ENCODE measurements around the gene IL1RL1. TPM values are rescaled to one million over a fixed set of nuclear protein-coding genes. Genes with fewer than 3 reads are reported as not detected.

The IL1RL1 gene
- total RNA-seq, 1 donor from 2014 or later = not detected

GRCh38 chr2:102350137-102350793, 38.9 kb downstream of the IL1RL1 start:
- peaks cover 21% of the 10 kb centered on the region for H3K27me3 Mint-ChIP-seq

GRCh38 chr2:102355526-102356380, 44.4 kb downstream of the IL1RL1 start, which contains the start of gene IL18R1:
Gene IL18R1 (plus strand): TSS chr2:102355796. CDS start chr2:102362661, 6,865 bp downstream.
- peak; percentile 68 for DNase-seq (ENCODE audit: low spot score, unreplicated experiment)
- Mint-ChIP-seq H3K9me3 (ENCODE audit: low read depth) (no peaks in the 10 kb centered on the region), H3K36me3 (ENCODE audit: insufficient read depth) (no peaks in the 10 kb centered on the region), H3K4me3 (ENCODE audit: low read depth) (peak within 1 kb of the TSS; percentile 78), H3K27ac (peak within 1 kb of the TSS; percentile 56), H3K4me1 (ENCODE audit: low read depth) (peaks cover 4% of the 10 kb centered on the region), H3K27me3 (peaks cover 36% of the 10 kb centered on the region)
- TF ChIP-seq CTCF (IDR thresholded peaks at IDR 0.05; ENCODE audit: unreplicated experiment) = peak; percentile 89

More at GRCh38 chr2:102350137-102350793, 38.9 kb downstream of the IL1RL1 start:
- no peak for TF ChIP-seq CTCF (IDR thresholded peaks at IDR 0.05; ENCODE audit: unreplicated experiment)
- DNase-seq (ENCODE audit: low spot score, unreplicated experiment) = no peak
- Mint-ChIP-seq H3K4me1 (ENCODE audit: low read depth) (no peaks in the 10 kb centered on the region), H3K9me3 (ENCODE audit: low read depth) (no peaks in the 10 kb centered on the region), H3K4me3 (ENCODE audit: low read depth) (no peak overlapping the region), H3K27ac (no peak overlapping the region), H3K36me3 (ENCODE audit: insufficient read depth) (no peaks in the 10 kb centered on the region)

- H3K27ac Mint-ChIP-seq = peak overlapping the region; percentile 56
- H3K9me3 Mint-ChIP-seq (ENCODE audit: low read depth) = no peaks in the 10 kb centered on the region
- peak overlapping the region; percentile 78 for H3K4me3 Mint-ChIP-seq (ENCODE audit: low read depth)
- no peak for TF ChIP-seq CTCF (IDR thresholded peaks at IDR 0.05; ENCODE audit: unreplicated experiment)
- DNase-seq (ENCODE audit: low spot score, unreplicated experiment) = no peak
- H3K36me3 Mint-ChIP-seq (ENCODE audit: insufficient read depth) = no peaks in the 10 kb centered on the region
- peaks cover 4% of the 10 kb centered on the region for H3K4me1 Mint-ChIP-seq (ENCODE audit: low read depth)
- peaks cover 36% of the 10 kb centered on the region for H3K27me3 Mint-ChIP-seq
Observed at GRCh38 chr2:102356381-102356712, 45.0 kb downstream of the IL1RL1 start.

GRCh38 chr2:102356741-102357140, 45.4 kb downstream of the IL1RL1 start:
- Mint-ChIP-seq H3K27ac (no peak overlapping the region), H3K27me3 (peaks cover 36% of the 10 kb centered on the region), H3K9me3 (ENCODE audit: low read depth) (no peaks in the 10 kb centered on the region), H3K4me3 (ENCODE audit: low read depth) (no peak overlapping the region), H3K4me1 (ENCODE audit: low read depth) (peaks cover 4% of the 10 kb centered on the region), H3K36me3 (ENCODE audit: insufficient read depth) (no peaks in the 10 kb centered on the region)
- no peak for DNase-seq (ENCODE audit: low spot score, unreplicated experiment)
- no peak for TF ChIP-seq CTCF (IDR thresholded peaks at IDR 0.05; ENCODE audit: unreplicated experiment)

- no peak for DNase-seq (ENCODE audit: low spot score, unreplicated experiment)
- Mint-ChIP-seq H3K27me3 (peaks cover 36% of the 10 kb centered on the region), H3K9me3 (ENCODE audit: low read depth) (no peaks in the 10 kb centered on the region), H3K27ac (no peak overlapping the region), H3K36me3 (ENCODE audit: insufficient read depth) (no peaks in the 10 kb centered on the region), H3K4me1 (ENCODE audit: low read depth) (peaks cover 5% of the 10 kb centered on the region), H3K4me3 (ENCODE audit: low read depth) (no peak overlapping the region)
- TF ChIP-seq CTCF (IDR thresholded peaks at IDR 0.05; ENCODE audit: unreplicated experiment) = no peak
Observed at GRCh38 chr2:102357937-102358336, 46.6 kb downstream of the IL1RL1 start.

All from progenitor cell of endocrine pancreas (in vitro differentiated cells).